Thyroid gland (tissue), 4 donors: ENCODE data around the gene NKAIN4.

Source experiments
- POLR2A ChIP-seq, 2 donors: fragments of 450-650 bp; IDR thresholded peaks; one replicate each; pipeline ENCODE4 v1.6.1; 2017; ENCODE audit warnings: antibody characterized with exemption in 2 of 2, mild to moderate bottlenecking in 2 of 2, moderate library complexity in 1 of 2
- TF ChIP-seq, protein P1 (sequence below), 6 experiments: fragments of 200-600 bp in 3 of 6; fragments of 450-650 bp in 3 of 6; sonication (generic) in 3 of 6; IDR thresholded peaks; one replicate each; pipeline ENCODE4 v1.5.1; 2016 to 2019; ENCODE audit warnings: antibody characterized with exemption in 6 of 6, mild to moderate bottlenecking in 2 of 6, inconsistent platforms in 1 of 6, moderate library complexity in 1 of 6

DNA sequence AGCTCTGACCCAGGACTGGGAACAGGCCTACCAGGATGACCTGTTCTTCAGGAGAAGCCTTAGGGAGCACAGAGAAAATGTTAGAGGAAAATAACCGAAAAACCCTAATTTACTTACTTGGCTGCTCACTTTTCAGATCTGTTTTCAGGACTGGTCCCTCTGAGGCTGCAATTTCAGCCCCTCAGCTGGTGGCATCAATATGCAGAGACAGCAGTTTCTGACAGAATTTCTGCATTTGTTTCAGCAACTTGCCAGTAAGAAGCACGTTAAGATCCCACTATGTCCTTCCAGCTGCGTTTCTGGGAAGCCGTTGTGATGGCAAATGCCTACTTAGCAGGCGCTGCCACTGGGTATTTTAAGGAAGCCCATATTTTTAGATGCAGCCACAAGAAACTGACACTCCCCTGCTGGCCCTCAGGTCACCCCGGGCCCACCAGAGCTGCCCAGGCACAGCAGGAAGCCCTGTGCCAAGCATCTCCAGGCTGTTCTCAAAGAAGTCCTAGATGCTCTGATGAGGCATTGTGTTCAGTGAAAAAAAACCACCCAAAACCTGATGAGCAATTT lies 45.8 kb downstream of the NKAIN4 start:
- TF ChIP-seq, protein P1, sequence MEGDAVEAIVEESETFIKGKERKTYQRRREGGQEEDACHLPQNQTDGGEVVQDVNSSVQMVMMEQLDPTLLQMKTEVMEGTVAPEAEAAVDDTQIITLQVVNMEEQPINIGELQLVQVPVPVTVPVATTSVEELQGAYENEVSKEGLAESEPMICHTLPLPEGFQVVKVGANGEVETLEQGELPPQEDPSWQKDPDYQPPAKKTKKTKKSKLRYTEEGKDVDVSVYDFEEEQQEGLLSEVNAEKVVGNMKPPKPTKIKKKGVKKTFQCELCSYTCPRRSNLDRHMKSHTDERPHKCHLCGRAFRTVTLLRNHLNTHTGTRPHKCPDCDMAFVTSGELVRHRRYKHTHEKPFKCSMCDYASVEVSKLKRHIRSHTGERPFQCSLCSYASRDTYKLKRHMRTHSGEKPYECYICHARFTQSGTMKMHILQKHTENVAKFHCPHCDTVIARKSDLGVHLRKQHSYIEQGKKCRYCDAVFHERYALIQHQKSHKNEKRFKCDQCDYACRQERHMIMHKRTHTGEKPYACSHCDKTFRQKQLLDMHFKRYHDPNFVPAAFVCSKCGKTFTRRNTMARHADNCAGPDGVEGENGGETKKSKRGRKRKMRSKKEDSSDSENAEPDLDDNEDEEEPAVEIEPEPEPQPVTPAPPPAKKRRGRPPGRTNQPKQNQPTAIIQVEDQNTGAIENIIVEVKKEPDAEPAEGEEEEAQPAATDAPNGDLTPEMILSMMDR (IDR thresholded peaks at IDR 0.05), result no peak
- TF ChIP-seq POLR2A (IDR thresholded peaks at IDR 0.05), result no peak
